Hair follicular keratinocyte (primary cell): ENCODE results near the gene PCDH19. TPM values are rescaled to one million over a fixed set of nuclear protein-coding genes. Genes with fewer than 3 reads are reported as not detected.

Source experiments
- total RNA-seq: library from RNA; depleted of rRNA; stranded (reverse); fragments of >200 nt; gene quantifications from 2 replicates; pipeline ENCODE4 v1.2.3, GENCODE V29; 2015

The PCDH19 gene, protein sequence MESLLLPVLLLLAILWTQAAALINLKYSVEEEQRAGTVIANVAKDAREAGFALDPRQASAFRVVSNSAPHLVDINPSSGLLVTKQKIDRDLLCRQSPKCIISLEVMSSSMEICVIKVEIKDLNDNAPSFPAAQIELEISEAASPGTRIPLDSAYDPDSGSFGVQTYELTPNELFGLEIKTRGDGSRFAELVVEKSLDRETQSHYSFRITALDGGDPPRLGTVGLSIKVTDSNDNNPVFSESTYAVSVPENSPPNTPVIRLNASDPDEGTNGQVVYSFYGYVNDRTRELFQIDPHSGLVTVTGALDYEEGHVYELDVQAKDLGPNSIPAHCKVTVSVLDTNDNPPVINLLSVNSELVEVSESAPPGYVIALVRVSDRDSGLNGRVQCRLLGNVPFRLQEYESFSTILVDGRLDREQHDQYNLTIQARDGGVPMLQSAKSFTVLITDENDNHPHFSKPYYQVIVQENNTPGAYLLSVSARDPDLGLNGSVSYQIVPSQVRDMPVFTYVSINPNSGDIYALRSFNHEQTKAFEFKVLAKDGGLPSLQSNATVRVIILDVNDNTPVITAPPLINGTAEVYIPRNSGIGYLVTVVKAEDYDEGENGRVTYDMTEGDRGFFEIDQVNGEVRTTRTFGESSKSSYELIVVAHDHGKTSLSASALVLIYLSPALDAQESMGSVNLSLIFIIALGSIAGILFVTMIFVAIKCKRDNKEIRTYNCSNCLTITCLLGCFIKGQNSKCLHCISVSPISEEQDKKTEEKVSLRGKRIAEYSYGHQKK (N-terminal part only)
- not detected in 2 replicates for total RNA-seq

DNA sequence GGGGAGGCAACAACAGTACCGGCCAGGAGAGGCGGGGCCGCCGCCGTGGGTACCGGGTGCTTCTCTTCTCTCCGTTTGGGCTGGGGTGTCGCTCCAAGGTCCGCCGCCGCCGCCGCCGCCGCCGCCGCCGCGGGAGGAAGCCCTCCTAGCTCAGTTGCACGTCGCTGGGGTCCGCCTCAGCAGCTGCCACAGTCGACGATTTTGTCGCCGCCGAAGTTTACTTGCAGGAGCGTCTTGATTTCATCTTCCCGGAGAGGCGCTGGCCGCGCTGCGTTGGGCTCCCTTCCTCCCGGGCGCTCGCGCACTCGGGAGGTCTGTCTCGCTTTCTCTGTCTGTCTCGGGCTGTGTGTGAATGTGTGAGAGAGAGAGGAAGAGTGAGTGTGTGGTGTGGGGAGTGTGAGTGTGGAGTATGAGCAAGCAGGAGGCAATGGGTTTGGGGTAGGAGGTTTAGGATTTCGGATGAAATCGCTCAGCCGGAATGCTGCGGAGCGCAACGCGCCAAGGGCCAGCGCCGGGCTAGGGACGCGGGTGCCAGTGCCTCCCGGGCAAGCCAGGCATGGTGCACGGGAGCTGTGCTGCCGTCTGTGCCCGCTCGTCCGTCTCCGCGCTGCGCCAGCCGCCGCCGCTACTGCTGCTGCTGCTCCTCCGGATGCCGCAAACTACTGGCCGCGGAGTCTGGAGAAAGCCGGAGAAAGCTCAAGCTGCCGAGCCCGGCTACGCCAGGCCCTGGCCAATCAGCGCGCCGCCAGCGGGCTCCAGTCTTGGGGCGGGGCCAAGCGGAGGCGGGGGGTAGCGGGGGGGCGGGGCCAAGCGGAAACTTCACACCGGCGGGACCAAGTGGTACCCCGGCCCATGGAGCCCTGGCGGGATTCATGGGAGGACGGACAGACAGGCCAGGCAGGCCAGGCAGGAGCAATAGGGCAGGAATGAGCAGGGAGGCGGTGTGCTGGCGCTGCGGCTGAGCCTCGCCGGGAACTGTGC lies at the start of gene PCDH19:
TSS of gene PCDH19 (minus strand) at position 664 of the 981 bp plus-strand sequence. CDS start 1,676 bp downstream, outside the sequence.

Other genes starting within 250 kb of the PCDH19 start
- not detected in 2 replicates for gene TNMD, start 174.7 kb upstream of the PCDH19 start, total RNA-seq
- gene TSPAN6, start 226.5 kb upstream of the PCDH19 start, total RNA-seq = 14.8 and 18.5 TPM in 2 replicates
- gene SRPX2, start 233.9 kb upstream of the PCDH19 start, total RNA-seq = 4.0 and 4.1 TPM in 2 replicates